ENCODE results near the gene GFPT2.

Gene GFPT2

DNA sequence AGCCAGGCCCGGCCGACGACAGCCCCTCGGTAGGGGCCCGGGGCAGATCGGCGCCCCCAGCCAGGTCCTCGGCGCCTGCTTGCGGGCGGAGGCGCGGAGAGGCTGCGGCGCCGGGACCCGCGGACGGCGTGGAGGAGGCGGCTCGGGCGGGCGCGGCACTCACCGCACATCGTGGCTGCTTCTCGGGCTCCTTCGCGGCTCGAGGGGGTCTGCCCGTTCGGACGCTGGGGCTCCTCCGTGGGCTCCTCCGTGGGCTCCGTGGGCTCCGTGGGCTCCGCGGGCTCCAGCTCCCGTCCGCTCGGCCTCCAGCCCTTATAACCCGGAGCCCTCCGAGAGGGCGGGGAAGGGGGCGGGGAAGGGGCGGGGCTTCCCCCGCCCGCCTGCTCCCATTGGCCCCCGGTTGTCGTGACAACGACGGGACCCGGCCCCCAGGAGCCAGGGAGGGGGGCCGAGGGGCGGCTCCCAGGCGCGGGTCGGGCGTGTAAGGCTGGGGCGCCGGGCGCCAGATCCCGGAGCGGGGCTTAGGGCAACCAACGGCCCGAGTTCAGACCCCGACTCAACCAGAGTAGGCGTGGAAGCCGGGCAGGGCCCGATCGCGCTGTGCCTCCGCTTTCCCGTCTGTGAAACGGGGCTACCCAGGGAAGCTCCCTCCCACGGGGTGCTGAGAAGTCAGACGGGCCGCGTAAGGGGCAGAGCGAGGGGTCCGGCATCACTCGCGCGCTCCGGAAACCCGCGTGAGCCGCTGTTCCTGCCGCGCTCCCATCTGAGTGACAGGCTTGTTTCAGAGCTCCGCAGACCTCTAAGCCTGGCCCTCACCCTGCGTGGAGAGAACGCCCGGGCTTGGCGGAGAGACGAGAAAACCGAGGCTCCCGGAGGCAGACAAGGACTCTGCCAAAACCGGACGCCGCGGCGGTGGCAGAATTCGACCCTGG is at the start of gene GFPT2:
TSS of gene GFPT2 (minus strand) at position 289 of the 932 bp plus-strand sequence. CDS start at position 170, 119 bp downstream.
- DNase-seq (ENCODE audit: low spot score): peak; percentile 94

GRCh38 chr5:180402716-180403115 is 49.6 kb upstream of the GFPT2 start:
- DNase-seq (ENCODE audit: low spot score): no peak

DNA sequence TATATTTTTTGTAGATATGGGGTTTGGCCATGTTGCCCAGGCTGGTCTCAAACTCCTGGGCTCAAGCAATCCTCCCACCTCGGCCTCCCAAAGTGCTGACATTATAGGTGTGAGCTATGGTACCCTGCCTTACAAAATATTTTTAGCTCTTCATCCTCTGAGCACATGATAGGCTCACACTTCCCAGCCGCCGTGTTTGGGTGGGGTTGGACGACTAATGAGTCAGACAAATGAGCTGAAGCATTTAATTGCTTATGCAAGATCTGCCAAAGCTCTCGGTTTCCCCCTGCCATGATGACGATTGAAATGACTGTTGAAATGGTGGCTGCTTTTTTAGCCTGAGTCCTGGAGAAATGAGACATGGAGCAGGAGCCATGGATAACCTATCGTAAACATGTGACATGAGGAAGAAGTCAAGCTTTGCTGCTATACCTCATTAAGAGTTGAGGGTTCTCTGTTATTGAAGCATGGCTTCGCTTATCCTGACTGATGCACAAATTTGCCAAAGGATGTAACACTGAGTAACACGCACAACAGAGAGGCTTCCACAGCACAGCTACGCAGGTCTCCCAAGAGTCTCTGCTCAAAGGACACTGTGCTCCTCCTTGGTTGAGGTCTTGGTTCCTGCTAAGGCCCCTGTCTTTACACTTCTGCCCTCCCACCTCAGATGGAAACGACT is 48.2 kb upstream of the GFPT2 start:
- DNase-seq (ENCODE audit: low spot score): no peak

GRCh38 chr5:180400416-180400815 is 47.3 kb upstream of the GFPT2 start:
- no peak for DNase-seq (ENCODE audit: low spot score)

DNA sequence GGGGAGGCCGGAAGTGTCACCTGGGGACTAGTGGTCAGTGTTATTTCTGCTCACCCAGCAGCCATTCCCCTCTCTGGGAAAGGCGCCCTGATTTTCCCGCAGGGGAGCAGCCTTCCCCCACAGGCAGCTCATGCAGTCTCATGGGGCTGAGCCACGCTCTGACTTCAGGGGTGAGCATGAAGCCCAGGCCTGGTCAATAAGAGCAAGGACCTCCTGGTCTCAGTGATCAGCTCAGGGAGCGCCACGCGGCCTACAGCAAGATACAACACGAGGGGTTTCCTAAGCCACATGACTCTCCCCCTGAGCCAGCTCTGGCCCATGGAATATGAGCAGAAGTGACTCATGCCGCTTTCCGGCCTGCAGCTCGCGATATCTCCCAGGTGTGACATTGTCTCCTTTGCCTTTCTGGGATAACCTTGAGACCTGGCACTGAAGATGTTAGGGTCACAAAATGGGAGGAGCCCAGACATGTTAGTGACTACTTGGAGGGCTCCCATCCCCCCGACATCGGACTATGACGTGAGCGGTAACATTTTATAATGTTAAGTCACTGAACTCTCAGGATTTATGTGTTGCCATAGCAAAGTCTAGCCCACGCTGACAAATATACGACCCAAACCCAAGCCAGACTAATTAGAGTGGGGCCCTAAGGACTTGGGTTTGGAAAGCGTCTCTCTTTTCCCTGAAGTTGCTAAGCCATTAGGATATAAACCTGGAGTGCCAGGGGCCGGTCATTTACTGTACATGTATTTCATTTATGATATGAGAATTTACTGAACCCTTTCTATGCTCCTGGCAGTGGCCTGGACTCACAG is 46.5 kb upstream of the GFPT2 start:
- DNase-seq (ENCODE audit: low spot score): no peak

GRCh38 chr5:180396926-180397325 is 43.8 kb upstream of the GFPT2 start:
- no peak for DNase-seq (ENCODE audit: low spot score)

- DNase-seq (ENCODE audit: low spot score): no peak
Observed at GRCh38 chr5:180395540-180396274, 42.6 kb upstream of the GFPT2 start.

- no peak for DNase-seq (ENCODE audit: low spot score)
Observed at GRCh38 chr5:180394031-180394636, 41.0 kb upstream of the GFPT2 start.

DNA sequence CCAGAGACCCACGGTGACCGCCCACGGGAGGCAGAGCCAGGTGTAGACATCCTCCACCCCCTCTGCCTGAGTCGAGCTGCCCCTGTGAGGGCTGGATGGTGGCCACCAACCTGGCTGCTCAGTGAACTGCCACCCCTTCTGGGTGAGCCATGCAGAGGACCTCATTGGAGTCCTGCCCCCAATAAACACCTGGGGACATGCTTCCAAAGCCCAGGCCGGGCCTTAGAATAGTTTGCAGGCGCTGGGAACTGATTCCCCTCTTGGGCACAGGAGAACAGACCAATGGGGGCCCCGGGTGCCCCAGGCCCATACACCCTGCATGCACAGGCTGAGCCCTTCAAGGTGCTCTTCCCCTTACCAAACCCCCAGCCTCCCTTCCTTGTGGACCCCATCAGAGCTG is 38.1 kb upstream of the GFPT2 start:
- no peak for DNase-seq (ENCODE audit: low spot score)

DNA sequence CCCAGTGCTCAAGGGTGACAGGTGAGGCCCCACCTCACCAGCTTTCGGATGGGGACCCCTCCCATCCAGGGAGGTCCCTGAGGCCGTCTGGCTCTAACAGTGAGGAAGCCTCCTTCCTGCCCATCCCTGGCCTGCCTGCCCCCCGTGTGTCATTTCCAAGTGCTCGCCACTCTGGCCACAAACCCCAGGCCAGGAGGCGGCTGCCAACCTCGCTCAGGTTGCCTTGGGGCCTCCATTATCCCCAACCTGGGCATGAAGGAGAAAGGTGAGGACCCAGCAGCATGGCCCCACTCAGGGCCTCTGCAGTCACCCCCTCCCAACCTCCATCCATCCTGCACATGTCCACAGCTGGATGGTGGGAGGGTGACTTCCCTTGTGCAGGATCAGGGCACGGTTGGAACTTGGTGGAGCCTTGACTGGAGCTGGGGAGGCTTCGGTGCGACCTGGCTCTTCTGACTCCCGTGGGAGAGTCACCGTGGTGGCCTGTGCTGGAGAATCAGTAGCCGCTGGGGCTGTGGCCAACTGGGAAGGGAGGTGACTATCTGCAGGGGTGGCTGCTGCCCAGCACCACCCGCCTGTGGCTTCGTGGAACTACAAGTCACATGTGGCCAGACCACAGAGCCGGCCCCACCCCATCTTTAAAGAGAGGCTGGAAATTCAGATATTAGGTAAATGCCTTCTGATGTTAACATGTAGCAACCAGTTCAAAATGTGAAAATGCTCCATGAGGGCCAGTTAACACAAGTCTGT is 37.5 kb upstream of the GFPT2 start:
- DNase-seq (ENCODE audit: low spot score): no peak

DNA sequence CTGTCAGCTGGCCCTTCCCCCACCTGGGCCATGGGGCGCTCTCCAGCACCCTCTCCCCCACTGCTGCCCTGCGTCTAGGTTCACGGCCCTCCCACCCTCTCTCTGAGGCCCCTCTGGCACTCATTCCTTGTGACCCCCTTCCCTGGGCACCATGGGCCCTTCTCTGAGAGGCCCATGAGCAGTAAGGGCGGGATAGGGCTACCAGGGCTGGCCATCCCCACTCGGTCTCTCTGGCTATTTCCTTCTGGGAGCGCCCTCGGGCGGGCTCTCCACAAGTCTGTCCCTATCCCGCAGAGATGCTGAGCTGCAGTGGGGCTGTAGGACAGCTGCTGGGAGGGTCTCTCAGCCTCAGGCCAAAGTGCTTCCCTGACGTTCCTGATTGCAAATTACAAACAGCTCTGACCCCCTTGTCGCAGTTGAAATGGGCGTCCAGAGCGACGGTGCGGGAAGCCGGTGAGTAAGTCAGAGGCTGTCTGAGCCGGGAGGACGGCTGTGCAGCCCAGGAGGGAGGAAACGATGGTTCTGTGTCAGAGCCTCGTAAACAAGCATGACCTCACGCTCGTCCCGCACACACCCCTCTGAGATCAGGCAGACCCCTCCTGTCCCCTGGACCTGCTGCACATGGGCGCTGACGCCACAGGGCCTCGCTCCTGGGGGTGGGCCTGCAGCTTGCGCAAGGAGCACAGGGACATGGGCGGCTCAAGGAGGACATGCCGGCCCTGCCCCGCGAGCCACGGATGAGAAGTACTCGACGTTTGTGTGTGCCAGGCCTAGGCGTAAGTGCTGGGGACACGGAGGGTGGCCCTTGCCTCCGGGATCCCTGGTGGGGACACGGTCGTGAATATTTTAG is 36.3 kb upstream of the GFPT2 start:
- no peak for DNase-seq (ENCODE audit: low spot score)

- no peak for DNase-seq (ENCODE audit: low spot score)
Observed at GRCh38 chr5:180387798-180388197, 34.7 kb upstream of the GFPT2 start.

GRCh38 chr5:180382926-180383325 is 29.8 kb upstream of the GFPT2 start:
- no peak for DNase-seq (ENCODE audit: low spot score)

GRCh38 chr5:180381851-180382480 is 28.8 kb upstream of the GFPT2 start:
- DNase-seq (ENCODE audit: low spot score): no peak

- no peak for DNase-seq (ENCODE audit: low spot score)
Observed at GRCh38 chr5:180381428-180381827, 28.3 kb upstream of the GFPT2 start.

DNA sequence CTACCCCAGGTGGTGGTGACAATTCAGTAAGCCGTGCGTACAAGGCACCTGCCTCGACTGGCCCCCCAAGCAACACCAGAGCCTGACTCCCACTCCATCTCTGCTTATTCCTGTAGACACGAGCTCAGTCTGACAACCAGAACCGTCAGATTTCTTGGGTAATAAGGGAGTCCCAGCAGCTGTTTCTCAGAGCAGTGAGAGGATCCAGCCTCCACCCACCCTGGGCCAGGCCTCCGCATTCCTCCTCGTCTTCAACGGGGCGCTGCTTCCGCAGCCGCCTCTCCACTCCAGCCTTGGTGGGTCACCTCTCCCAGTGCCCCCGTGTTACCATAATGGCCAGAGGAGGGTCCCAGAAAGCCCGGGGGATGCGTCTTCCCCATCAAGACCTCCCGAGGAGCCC is 27.7 kb upstream of the GFPT2 start:
- no peak for DNase-seq (ENCODE audit: low spot score)

- no peak for DNase-seq (ENCODE audit: low spot score)
Observed at GRCh38 chr5:180380441-180380840, 27.3 kb upstream of the GFPT2 start.

- DNase-seq (ENCODE audit: low spot score): no peak
Observed at GRCh38 chr5:180379355-180380070, 26.4 kb upstream of the GFPT2 start.

Data from left forelimb (tissue), 1 donor.